ENCODE measurements around the gene PRKCZ. TPM values are rescaled to one million over a fixed set of nuclear protein-coding genes. Genes with fewer than 3 reads are reported as not detected.

The PRKCZ gene
- total RNA-seq, 1 donor from 2014 or later, result 55.5 TPM

GRCh38 chr1:2056955-2057590, 6.9 kb downstream of the PRKCZ start:
- Mint-ChIP-seq H3K9me3 (no peaks in the 10 kb centered on the region), H3K27me3 (ENCODE audit: low read depth) (peaks cover 9% of the 10 kb centered on the region), H3K4me1 (peaks cover 4% of the 10 kb centered on the region), H3K4me3 (no peak overlapping the region), H3K27ac (no peak overlapping the region), H3K36me3 (peaks cover 12% of the 10 kb centered on the region)
- DNase-seq (ENCODE audit: low spot score in 2 of 2, unreplicated experiment in 2 of 2), result no peak
- TF ChIP-seq CTCF (IDR thresholded peaks at IDR 0.05; ENCODE audit: unreplicated experiment), result no peak

GRCh38 chr1:2059290-2059953, 9.2 kb downstream of the PRKCZ start:
- no peaks in the 10 kb centered on the region for H3K4me1 Mint-ChIP-seq
- DNase-seq (ENCODE audit: low spot score in 2 of 2, unreplicated experiment in 2 of 2), result no peak
- H3K36me3 Mint-ChIP-seq, result peaks cover 32% of the 10 kb centered on the region

GRCh38 chr1:2060072-2060471, 9.9 kb downstream of the PRKCZ start:
- Mint-ChIP-seq H3K9me3 (peaks cover 10% of the 10 kb centered on the region), H3K36me3 (peaks cover 39% of the 10 kb centered on the region), H3K27me3 (ENCODE audit: low read depth) (no peaks in the 10 kb centered on the region)

More at GRCh38 chr1:2059290-2059953, 9.2 kb downstream of the PRKCZ start:
- TF ChIP-seq CTCF (IDR thresholded peaks at IDR 0.05; ENCODE audit: unreplicated experiment), result no peak
- Mint-ChIP-seq H3K4me3 (no peak overlapping the region), H3K27ac (no peak overlapping the region), H3K9me3 (peaks cover 5% of the 10 kb centered on the region), H3K27me3 (ENCODE audit: low read depth) (no peaks in the 10 kb centered on the region)

GRCh38 chr1:2060535-2060934, 10.3 kb downstream of the PRKCZ start:
- DNase-seq (ENCODE audit: low spot score in 2 of 2, unreplicated experiment in 2 of 2), result no peak
- no peak for TF ChIP-seq CTCF (IDR thresholded peaks at IDR 0.05; ENCODE audit: unreplicated experiment)
- Mint-ChIP-seq H3K4me3 (no peak overlapping the region), H3K27ac (no peak overlapping the region), H3K36me3 (peaks cover 38% of the 10 kb centered on the region), H3K9me3 (peaks cover 11% of the 10 kb centered on the region), H3K27me3 (ENCODE audit: low read depth) (no peaks in the 10 kb centered on the region), H3K4me1 (no peaks in the 10 kb centered on the region)

More at GRCh38 chr1:2060072-2060471, 9.9 kb downstream of the PRKCZ start:
- no peaks in the 10 kb centered on the region for H3K4me1 Mint-ChIP-seq
- H3K27ac Mint-ChIP-seq, result no peak overlapping the region
- TF ChIP-seq CTCF (IDR thresholded peaks at IDR 0.05; ENCODE audit: unreplicated experiment), result no peak
- DNase-seq (ENCODE audit: low spot score in 2 of 2, unreplicated experiment in 2 of 2), result no peak
- no peak overlapping the region for H3K4me3 Mint-ChIP-seq

GRCh38 chr1:2061065-2061778, 11.0 kb downstream of the PRKCZ start:
- Mint-ChIP-seq H3K27me3 (ENCODE audit: low read depth) (no peaks in the 10 kb centered on the region), H3K4me1 (no peaks in the 10 kb centered on the region), H3K9me3 (peaks cover 18% of the 10 kb centered on the region), H3K4me3 (no peak overlapping the region), H3K36me3 (peaks cover 44% of the 10 kb centered on the region), H3K27ac (no peak overlapping the region)
- TF ChIP-seq CTCF (IDR thresholded peaks at IDR 0.05; ENCODE audit: unreplicated experiment), result no peak
- DNase-seq (ENCODE audit: low spot score in 2 of 2, unreplicated experiment in 2 of 2), result no peak
